ENCODE measurements around the gene LTF.
"Not testable (repeated sequence)": the region's sequence is repeated elsewhere in the genome, so short reads cannot be mapped to it uniquely, and the experiment has no call there.

GRCh38 chr3:46431905-46432304, 32.8 kb downstream of the LTF start:
- not testable (repeated sequence) for TF ChIP-seq CTCF (IDR thresholded peaks at IDR 0.05; ENCODE audit: insufficient read depth, low read depth, low read length); EZH2 (IDR thresholded peaks at IDR 0.05; ENCODE audit: insufficient read depth, low read length)

Measured in astrocyte (in vitro differentiated cells and primary cell).